Colonic mucosa (tissue), 4 donors: ENCODE data around the gene NDEL1. TPM values are rescaled to one million over a fixed set of nuclear protein-coding genes. Genes with fewer than 3 reads are reported as not detected.

Experiments used
- DNase-seq: peaks from one replicate; pipeline ENCODE4 v3.0.0-alpha.2; 2020
- H3K27ac ChIP-seq: fragments of 200-600 bp; one replicate; pipeline ENCODE4 v1.8.0; 2021
- H3K27me3 ChIP-seq: fragments of 200-600 bp; one replicate; pipeline ENCODE4 v1.8.0; 2021
- H3K36me3 ChIP-seq: fragments of 200-600 bp; one replicate; pipeline ENCODE4 v1.8.0; 2021
- H3K4me1 ChIP-seq: fragments of 200-600 bp; one replicate; pipeline ENCODE4 v1.8.0; 2021; ENCODE audit warnings: mild to moderate bottlenecking
- H3K4me3 ChIP-seq: fragments of 200-600 bp; one replicate; pipeline ENCODE4 v1.8.0; 2021
- H3K9ac ChIP-seq, 2 donors: one replicate each; pipeline ENCODE4 v1.7.0; 2013; ENCODE audit warnings: control low read depth in 2 of 2, low read depth in 2 of 2, low read length in 2 of 2
- H3K9me3 ChIP-seq: fragments of 200-600 bp; one replicate; pipeline ENCODE4 v1.8.0; 2021
- intact Hi-C: fragments of 100-400 bp; cut with DNase I; formaldehyde crosslinking; loops from one replicate; pipeline ENCODE4 v1.14.1; 2022
- total RNA-seq, 2 donors: library from RNA; stranded (reverse); fragmentation: NEBNext Ultra II Directional in 1 of 2; extraction: Animal tissue kit (Norgen Biotek cat#: 25700) in 1 of 2; gene quantifications; one replicate each; pipeline ENCODE4 v1.2.1, GENCODE V29; 2021
- TF ChIP-seq, protein P1 (sequence below): fragments of 200-600 bp; IDR thresholded peaks from one replicate; pipeline ENCODE4 v1.8.0; 2022; ENCODE audit warnings: antibody characterized with exemption, mild to moderate bottlenecking
- donor health status: healthy.
- donor health status: DM: no; HTN: no; CAD: no.
- donor health status: DM: no; HTN: no; CAD: no.

NDEL1 gene
- total RNA-seq, 2 donors from 2014 or later, result 47.1 TPM

DNA sequence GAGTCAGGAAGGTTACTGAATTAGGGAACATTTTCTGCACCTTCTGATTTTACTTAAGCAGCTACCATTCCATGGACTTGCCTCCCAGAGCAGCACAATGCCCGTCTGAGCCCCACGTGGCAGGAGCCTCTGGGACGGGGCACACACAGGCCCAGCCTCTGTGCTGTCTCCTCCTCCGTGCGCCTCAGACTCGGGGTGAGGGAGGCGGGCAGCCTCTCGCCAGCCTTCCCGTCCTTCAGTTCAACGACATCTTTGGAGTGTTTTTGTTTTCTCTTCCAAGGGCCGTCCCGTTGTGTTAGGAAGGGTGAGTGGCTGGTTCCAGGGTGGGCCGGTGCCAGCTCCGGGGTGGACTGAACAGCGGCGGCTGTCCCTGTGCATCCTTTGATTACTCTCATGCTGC, 31.8 kb downstream of the NDEL1 start:
- Histone ChIP-seq H3K9ac (no peak overlapping the region), H3K9me3 (no peaks in the 10 kb centered on the region), H3K36me3 (peaks cover 12% of the 10 kb centered on the region), H3K4me1 (no peaks in the 10 kb centered on the region), H3K27me3 (no peaks in the 10 kb centered on the region), H3K27ac (no peak overlapping the region), H3K4me3 (no peak overlapping the region)
- intact Hi-C loops, result no loop called here
- TF ChIP-seq, protein P1, sequence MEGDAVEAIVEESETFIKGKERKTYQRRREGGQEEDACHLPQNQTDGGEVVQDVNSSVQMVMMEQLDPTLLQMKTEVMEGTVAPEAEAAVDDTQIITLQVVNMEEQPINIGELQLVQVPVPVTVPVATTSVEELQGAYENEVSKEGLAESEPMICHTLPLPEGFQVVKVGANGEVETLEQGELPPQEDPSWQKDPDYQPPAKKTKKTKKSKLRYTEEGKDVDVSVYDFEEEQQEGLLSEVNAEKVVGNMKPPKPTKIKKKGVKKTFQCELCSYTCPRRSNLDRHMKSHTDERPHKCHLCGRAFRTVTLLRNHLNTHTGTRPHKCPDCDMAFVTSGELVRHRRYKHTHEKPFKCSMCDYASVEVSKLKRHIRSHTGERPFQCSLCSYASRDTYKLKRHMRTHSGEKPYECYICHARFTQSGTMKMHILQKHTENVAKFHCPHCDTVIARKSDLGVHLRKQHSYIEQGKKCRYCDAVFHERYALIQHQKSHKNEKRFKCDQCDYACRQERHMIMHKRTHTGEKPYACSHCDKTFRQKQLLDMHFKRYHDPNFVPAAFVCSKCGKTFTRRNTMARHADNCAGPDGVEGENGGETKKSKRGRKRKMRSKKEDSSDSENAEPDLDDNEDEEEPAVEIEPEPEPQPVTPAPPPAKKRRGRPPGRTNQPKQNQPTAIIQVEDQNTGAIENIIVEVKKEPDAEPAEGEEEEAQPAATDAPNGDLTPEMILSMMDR, result no peak
- DNase-seq, result no peak

DNA sequence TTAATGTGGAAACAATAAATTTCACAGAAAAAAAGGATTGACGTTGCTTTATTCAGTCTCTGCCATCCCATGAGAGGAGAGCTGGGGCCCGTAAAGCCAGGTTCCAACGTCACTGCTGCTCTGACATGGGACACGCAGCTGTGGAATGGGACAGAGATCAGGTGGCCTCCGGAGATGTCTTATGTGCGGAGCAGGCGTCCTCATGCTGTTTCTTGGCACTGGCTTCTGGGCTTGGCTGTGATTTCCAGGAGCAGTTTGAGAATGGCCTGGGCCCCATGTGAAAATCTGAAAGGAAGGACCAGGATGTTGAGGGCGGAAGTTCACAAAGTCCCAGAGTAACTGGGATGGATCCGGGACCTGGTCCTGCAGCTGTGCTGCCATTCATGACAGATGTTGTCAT, 32.4 kb downstream of the NDEL1 start:
- Histone ChIP-seq H3K4me3 (no peak overlapping the region), H3K36me3 (peaks cover 12% of the 10 kb centered on the region), H3K9me3 (no peaks in the 10 kb centered on the region), H3K27me3 (no peaks in the 10 kb centered on the region), H3K9ac (no peak overlapping the region), H3K4me1 (no peaks in the 10 kb centered on the region), H3K27ac (no peak overlapping the region)
- TF ChIP-seq, protein P1, result no peak
- intact Hi-C loops, result no loop called here
- no peak for DNase-seq

DNA sequence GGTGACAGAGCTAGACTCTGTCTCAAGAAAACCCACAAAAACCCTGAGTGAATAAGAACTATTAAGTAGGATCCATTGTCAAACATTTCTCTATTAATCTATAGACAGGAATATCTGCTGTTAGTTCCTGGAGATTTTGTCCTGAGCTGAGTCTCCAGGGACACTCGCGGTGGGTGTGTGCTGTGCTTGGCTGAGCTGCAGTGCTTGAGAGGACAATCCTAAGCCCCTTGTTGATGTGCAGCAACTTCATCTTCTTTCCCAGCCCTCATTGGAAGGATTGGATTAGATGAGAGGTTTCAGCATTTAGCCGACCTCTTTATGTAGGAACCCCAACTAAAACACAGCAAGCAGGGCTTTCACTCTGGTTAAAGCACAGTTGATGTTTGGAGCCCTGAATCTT, 33.3 kb downstream of the NDEL1 start:
- Histone ChIP-seq H3K4me1 (no peaks in the 10 kb centered on the region), H3K9me3 (no peaks in the 10 kb centered on the region), H3K36me3 (peaks cover 12% of the 10 kb centered on the region), H3K27ac (no peak overlapping the region), H3K27me3 (no peaks in the 10 kb centered on the region), H3K4me3 (no peak overlapping the region), H3K9ac (no peak overlapping the region)
- TF ChIP-seq, protein P1, result no peak
- no peak for DNase-seq
- intact Hi-C loops, result no loop called here

DNA sequence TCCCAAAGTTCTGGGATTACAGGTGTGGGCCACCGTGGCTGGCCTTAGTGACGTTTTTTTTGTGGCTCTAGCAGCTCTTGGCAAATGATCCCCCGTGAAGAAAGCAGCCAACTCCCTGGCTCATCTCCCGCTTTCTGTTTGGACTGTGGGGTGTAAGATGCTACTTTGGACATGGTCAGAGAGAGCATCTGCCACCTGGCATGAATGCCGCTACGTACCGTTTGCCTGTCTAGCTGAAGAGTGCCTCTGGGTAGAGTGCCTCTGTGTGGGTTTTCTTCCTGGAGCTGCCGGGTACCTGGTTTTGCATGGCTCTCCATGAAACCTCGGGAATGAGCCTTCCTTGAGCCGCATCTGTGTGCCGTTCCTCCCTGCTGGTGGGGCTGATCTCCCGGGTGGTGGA, 34.3 kb downstream of the NDEL1 start:
- Histone ChIP-seq H3K9me3 (no peaks in the 10 kb centered on the region), H3K27ac (no peak overlapping the region), H3K4me3 (no peak overlapping the region), H3K36me3 (peaks cover 12% of the 10 kb centered on the region), H3K9ac (no peak overlapping the region), H3K27me3 (no peaks in the 10 kb centered on the region), H3K4me1 (no peaks in the 10 kb centered on the region)
- TF ChIP-seq, protein P1, result no peak
- intact Hi-C loops, result no loop called here
- no peak for DNase-seq

DNA sequence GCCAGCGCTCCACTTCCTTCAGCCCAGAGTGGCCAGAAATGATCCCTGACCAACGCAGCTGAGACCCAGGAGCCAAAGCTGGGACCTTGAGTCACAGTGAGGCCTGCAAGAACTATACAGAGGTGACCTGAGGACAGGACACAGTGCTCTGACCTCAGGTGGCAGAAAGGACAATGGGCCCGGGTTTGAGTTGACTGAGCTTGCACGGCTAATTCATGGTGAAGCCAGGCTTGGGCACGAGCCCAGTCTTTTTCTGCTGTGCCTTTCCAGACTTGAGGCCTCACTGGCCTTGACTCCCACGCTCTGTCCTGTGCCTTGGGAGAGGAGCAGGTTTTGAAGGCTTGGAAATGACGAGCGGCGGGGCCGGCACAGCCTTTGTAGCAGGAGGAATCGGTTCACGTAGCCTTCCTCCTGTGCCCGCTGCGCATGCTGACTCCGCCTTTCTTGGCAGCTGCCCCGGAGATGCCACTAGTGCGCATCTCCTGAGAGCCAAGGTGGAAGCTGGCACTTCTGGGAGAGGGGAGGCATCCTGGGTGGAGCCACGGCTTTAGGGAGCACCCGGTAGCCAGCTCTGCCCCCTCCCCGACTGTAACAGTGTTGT, 34.9 kb downstream of the NDEL1 start:
- Histone ChIP-seq H3K27ac (no peak overlapping the region), H3K36me3 (peaks cover 12% of the 10 kb centered on the region), H3K27me3 (no peaks in the 10 kb centered on the region), H3K9ac (no peak overlapping the region), H3K4me3 (no peak overlapping the region), H3K4me1 (no peaks in the 10 kb centered on the region), H3K9me3 (no peaks in the 10 kb centered on the region)
- intact Hi-C loops, result no loop called here
- no peak for DNase-seq
- TF ChIP-seq, protein P1, result no peak
